H1 (cell line): ENCODE results near the gene GYPE. TPM values are rescaled to one million over a fixed set of nuclear protein-coding genes. Genes with fewer than 3 reads are reported as not detected.
"Not testable (repeated sequence)": the region's sequence is repeated elsewhere in the genome, so short reads cannot be mapped to it uniquely, and the experiment has no call there.

Experiments
- CTCF ChIA-PET: fragments of 300-600 bp; sonication (Branson Sonifier 250); formaldehyde crosslinking; loops from one replicate; lab custom pipeline; 2021; ENCODE audit not compliant: partially characterized antibody; lab: Charles Lee
- POLR2A ChIA-PET: fragments of 300-600 bp; sonication (Branson Sonifier 250); formaldehyde crosslinking; loops from one replicate; lab custom pipeline; 2021; ENCODE audit warnings: inconsistent platforms; ENCODE audit not compliant: partially characterized antibody; lab: Charles Lee
- DNase-seq, 2 experiments: peaks; one replicate each; pipeline versions ENCODE4 v3.0.0 to v3.0.0-alpha.2; 2010 to 2022; ENCODE audit warnings: low spot score in 2 of 2, low read depth in 1 of 2, mixed read lengths in 1 of 2
- FAIRE-seq: peaks from 2 replicates; lab custom pipeline; 2011; peaks lifted over from hg19 to GRCh38; lab: Jason Lieb, UNC
- H2AFZ ChIP-seq: 2 replicates; pipeline ENCODE4 v1.8.1; 2012; ENCODE audit warnings: low read length, inconsistent platforms
- H2AK5ac ChIP-seq: 2 replicates; pipeline ENCODE4 v1.6.1; 2013; ENCODE audit warnings: low read depth, low read length
- H2BK120ac ChIP-seq: replicated peaks from 2 replicates; pipeline ENCODE3; 2013; ENCODE audit warnings: low read depth, low read length, inconsistent platforms
- H2BK12ac ChIP-seq: 2 replicates; pipeline ENCODE4 v1.6.1; 2013; ENCODE audit warnings: low read depth, low read length
- H2BK15ac ChIP-seq: 2 replicates; pipeline ENCODE4 v1.6.1; 2013; ENCODE audit warnings: low read length
- H2BK20ac ChIP-seq: 2 replicates; pipeline ENCODE4 v1.6.1; 2013; ENCODE audit warnings: low read length
- H2BK5ac ChIP-seq: 2 replicates; pipeline ENCODE4 v1.6.1; 2013; ENCODE audit warnings: low read depth, low read length
- H3K14ac ChIP-seq: 2 replicates; pipeline ENCODE4 v1.6.1; 2013; ENCODE audit warnings: inconsistent platforms; ENCODE audit not compliant: insufficient read length
- H3K18ac ChIP-seq: 2 replicates; pipeline ENCODE4 v1.6.1; 2013; ENCODE audit warnings: low read length; ENCODE audit errors: extremely low read depth
- H3K23ac ChIP-seq: 2 replicates; pipeline ENCODE4 v1.6.1; 2013; ENCODE audit warnings: inconsistent platforms; ENCODE audit not compliant: insufficient read length
- H3K23me2 ChIP-seq: 2 replicates; pipeline ENCODE4 v1.6.1; 2013; ENCODE audit warnings: low read depth, low read length
- H3K27ac ChIP-seq: 2 replicates; pipeline ENCODE4 v1.6.1; 2011; ENCODE audit warnings: low read depth, low read length, inconsistent platforms
- H3K27me3 ChIP-seq, 4 experiments: replicated peaks in 1 of 4; 1 replicate in 1 of 4; 2 replicates in 3 of 4; pipeline versions ENCODE4 v1.6.1 to v1.8.1; 2011 to 2013; ENCODE audit warnings: low read length in 3 of 4, mild to moderate bottlenecking in 3 of 4, inconsistent platforms in 2 of 4, mixed read lengths in 2 of 4, moderate library complexity in 1 of 4; ENCODE audit not compliant: control insufficient read depth in 3 of 4, insufficient read depth in 3 of 4; ENCODE audit errors: extremely low read depth in 1 of 4
- H3K36me3 ChIP-seq, 4 experiments: 2 replicates each; pipeline versions ENCODE4 v1.6.1 to v1.8.1; 2011 to 2013; ENCODE audit warnings: mild to moderate bottlenecking in 4 of 4, low read length in 3 of 4, moderate library complexity in 2 of 4, control low read depth in 1 of 4, inconsistent platforms in 1 of 4; ENCODE audit not compliant: insufficient read depth in 4 of 4, control insufficient read depth in 2 of 4
- H3K4ac ChIP-seq: replicated peaks from 2 replicates; pipeline ENCODE3; 2013; ENCODE audit warnings: low read length, low read depth, mixed read lengths, inconsistent platforms; ENCODE audit not compliant: insufficient read length
- H3K4me1 ChIP-seq, 4 experiments: replicated peaks in 1 of 4; 1 replicate in 1 of 4; 2 replicates in 3 of 4; pipeline versions ENCODE4 v1.6.1 to v1.8.1; 2011 to 2013; ENCODE audit warnings: low read length in 3 of 4, inconsistent platforms in 2 of 4, mixed read lengths in 1 of 4; ENCODE audit not compliant: insufficient read depth in 4 of 4, control insufficient read depth in 3 of 4
- H3K4me2 ChIP-seq, 2 experiments: 2 replicates each; pipeline versions ENCODE4 v1.6.1 to v1.8.1; 2011 to 2013; ENCODE audit warnings: low read depth in 2 of 2, low read length in 2 of 2, control low read depth in 1 of 2, inconsistent platforms in 1 of 2, mild to moderate bottlenecking in 1 of 2; ENCODE audit not compliant: insufficient read depth in 1 of 2
- H3K4me3 ChIP-seq, 4 experiments: fragments of 200-600, 300-600 bp in 1 of 4; sonication (generic), shearing (Covaris generic), sonication (Bioruptor Twin) in 1 of 4; 2 replicates each; pipeline versions ENCODE4 v1.5.1 to v1.8.1; 2011 to 2016; ENCODE audit warnings: low read length in 4 of 4, low read depth in 3 of 4, control low read depth in 2 of 4, inconsistent platforms in 2 of 4, mild to moderate bottlenecking in 2 of 4, mixed read lengths in 1 of 4, moderate library complexity in 1 of 4; ENCODE audit not compliant: insufficient read depth in 2 of 4; ENCODE audit errors: extremely low read depth in 1 of 4
- H3K56ac ChIP-seq: replicated peaks from 2 replicates; pipeline ENCODE3; 2013; ENCODE audit warnings: low read depth, mild to moderate bottlenecking, mixed read lengths, low read length, inconsistent platforms; ENCODE audit not compliant: insufficient read length
- H3K79me1 ChIP-seq: 2 replicates; pipeline ENCODE4 v1.6.1; 2013; ENCODE audit warnings: low read depth, low read length, control low read depth
- H3K79me2 ChIP-seq, 2 experiments: 2 replicates each; pipeline versions ENCODE4 v1.6.1 to v1.8.1; 2012 to 2013; ENCODE audit warnings: low read length in 2 of 2, mild to moderate bottlenecking in 2 of 2, inconsistent platforms in 1 of 2; ENCODE audit not compliant: insufficient read depth in 2 of 2, control insufficient read depth in 1 of 2
- H3K9ac ChIP-seq, 4 experiments: replicated peaks in 1 of 4; 1 replicate in 1 of 4; 2 replicates in 3 of 4; pipeline versions ENCODE4 v1.6.1 to v1.8.1; 2011 to 2013; ENCODE audit warnings: low read depth in 3 of 4, low read length in 3 of 4, control low read depth in 2 of 4, mild to moderate bottlenecking in 2 of 4, moderate library complexity in 2 of 4, inconsistent platforms in 1 of 4; ENCODE audit errors: extremely low read depth in 1 of 4
- H3K9me3 ChIP-seq, 2 experiments: 2 replicates each; pipeline versions ENCODE4 v1.6.1 to v1.8.1; 2012 to 2013; ENCODE audit warnings: mild to moderate bottlenecking in 2 of 2, moderate library complexity in 2 of 2, control low read depth in 1 of 2, inconsistent platforms in 1 of 2, low read depth in 1 of 2, low read length in 1 of 2, mixed read lengths in 1 of 2; ENCODE audit not compliant: insufficient read depth in 2 of 2
- H4K20me1 ChIP-seq, 2 experiments: replicated peaks in 1 of 2; 2 replicates each; pipeline versions ENCODE3 to v1.8.1; 2011 to 2013; ENCODE audit warnings: inconsistent platforms in 2 of 2, low read length in 2 of 2, mild to moderate bottlenecking in 1 of 2; ENCODE audit not compliant: insufficient read depth in 2 of 2, control insufficient read depth in 1 of 2
- H4K5ac ChIP-seq: 2 replicates; pipeline ENCODE4 v1.6.1; 2013; ENCODE audit warnings: low read length, low read depth, mixed read lengths, inconsistent platforms; ENCODE audit not compliant: insufficient read length
- H4K8ac ChIP-seq: 2 replicates; pipeline ENCODE4 v1.8.0; 2013; ENCODE audit warnings: mild to moderate bottlenecking, moderate library complexity, low read length, inconsistent platforms; ENCODE audit not compliant: insufficient read depth; ENCODE audit errors: extremely low read depth
- H4K91ac ChIP-seq: replicated peaks from 2 replicates; pipeline ENCODE3; 2013; ENCODE audit warnings: low read length, mixed read lengths, inconsistent platforms; ENCODE audit not compliant: insufficient read length
- WGBS, 2 experiments: shearing (Covaris generic) in 1 of 2; methylation state at CpG; one replicate each; pipeline versions ENCODE4 v1.1.6 to v1.1.7; 2013 to 2015; ENCODE audit warnings: low lambda C conversion rate in 2 of 2, mixed read lengths in 2 of 2, inconsistent platforms in 1 of 2, low coverage in 1 of 2, missing lambda C conversion rate in 1 of 2; ENCODE audit not compliant: insufficient replicate concordance in 2 of 2, insufficient coverage in 1 of 2, insufficient read length in 1 of 2; ENCODE audit errors: extremely low coverage in 1 of 2, missing lambda C conversion rate in 1 of 2; 5-methylcytosine and 5-hydroxymethylcytosine counted together
- polyA plus RNA-seq, 7 experiments: library from polyadenylated mRNA; depleted of rRNA in 3 of 7; stranded (reverse) in 5 of 7; unstranded in 2 of 7; fragments of >200 nt in 5 of 7; fragments of 200-250 nt in 2 of 7; gene quantifications; 1 replicate in 5 of 7; 2 replicates in 1 of 7; 4 replicates in 1 of 7; pipeline versions ENCODE4 v1.2.1 to v1.2.3, GENCODE V29; 2011 to 2013; ENCODE audit warnings: missing spikeins in 2 of 7, mixed read lengths in 2 of 7
- total RNA-seq: library from RNA; stranded (reverse); fragmentation: NEBNext Ultra II Directional; extraction: Animal tissue kit (Norgen Biotek cat#: 25700); gene quantifications from 2 replicates; pipeline ENCODE4 v1.2.1, GENCODE V29; 2021

GYPE gene
- total and polyA plus RNA-seq, 2 of the 8 experiments (the other 6 are each of a cell fraction or from before 2014, with no cell fraction given) = not detected

GRCh38 chr4:143950967-143951366, 45.6 kb upstream of the GYPE start:
- H2BK5ac ChIP-seq, H3K79me1 ChIP-seq, H3K36me3 ChIP-seq, H2AFZ ChIP-seq, H3K18ac ChIP-seq, H4K91ac ChIP-seq, H3K27me3 ChIP-seq, H4K8ac ChIP-seq, DNase-seq, H3K23ac ChIP-seq, H2BK15ac ChIP-seq, H3K56ac ChIP-seq, H3K27ac ChIP-seq, H3K4me1 ChIP-seq, H3K9ac ChIP-seq, H2BK120ac ChIP-seq, H2BK12ac ChIP-seq, H4K20me1 ChIP-seq, H3K23me2 ChIP-seq, H4K5ac ChIP-seq, POLR2A ChIA-PET, H3K4me3 ChIP-seq, CTCF ChIA-PET, H3K79me2 ChIP-seq, H2AK5ac ChIP-seq, H3K4ac ChIP-seq, H2BK20ac ChIP-seq, H3K4me2 ChIP-seq, FAIRE-seq, H3K14ac ChIP-seq, H3K9me3 ChIP-seq: not testable (repeated sequence)
- WGBS, 2 experiments = 100% methylated on average over 4 of the region's 4 CpGs; no CpG with 5 or more reads in 1 of the 2 experiments

GRCh38 chr4:143950185-143950584, 44.8 kb upstream of the GYPE start:
- H3K4me1 ChIP-seq, H3K27ac ChIP-seq, H3K56ac ChIP-seq, H3K9me3 ChIP-seq, H3K27me3 ChIP-seq, H3K23ac ChIP-seq, H3K4ac ChIP-seq, H3K23me2 ChIP-seq, H3K18ac ChIP-seq, CTCF ChIA-PET, H4K20me1 ChIP-seq, H2AFZ ChIP-seq, H2BK12ac ChIP-seq, DNase-seq, H2AK5ac ChIP-seq, POLR2A ChIA-PET, H3K79me2 ChIP-seq, H4K91ac ChIP-seq, H3K9ac ChIP-seq, H3K14ac ChIP-seq, H3K4me3 ChIP-seq, H2BK15ac ChIP-seq, H2BK20ac ChIP-seq, H4K5ac ChIP-seq, H3K36me3 ChIP-seq, H4K8ac ChIP-seq, H2BK5ac ChIP-seq, H3K4me2 ChIP-seq, H3K79me1 ChIP-seq, H2BK120ac ChIP-seq, FAIRE-seq: not testable (repeated sequence)
- WGBS, 2 experiments = 83% methylated on average over 1 of the region's 1 CpG; no CpG with 5 or more reads in 1 of the 2 experiments
